GM19438 (cell line): ENCODE data around the gene TMEM222.

Experiments
- ATAC-seq: cut with Tn5 transposase; IDR thresholded peaks from one replicate; pipeline ENCODE4 v1.9.1; 2021; ENCODE audit warnings: low read depth; ENCODE audit not compliant: unreplicated experiment

TMEM222 gene

GRCh38 chr1:27306071-27306470 lies 15.9 kb upstream of the TMEM222 start:
- no peak for ATAC-seq

DNA sequence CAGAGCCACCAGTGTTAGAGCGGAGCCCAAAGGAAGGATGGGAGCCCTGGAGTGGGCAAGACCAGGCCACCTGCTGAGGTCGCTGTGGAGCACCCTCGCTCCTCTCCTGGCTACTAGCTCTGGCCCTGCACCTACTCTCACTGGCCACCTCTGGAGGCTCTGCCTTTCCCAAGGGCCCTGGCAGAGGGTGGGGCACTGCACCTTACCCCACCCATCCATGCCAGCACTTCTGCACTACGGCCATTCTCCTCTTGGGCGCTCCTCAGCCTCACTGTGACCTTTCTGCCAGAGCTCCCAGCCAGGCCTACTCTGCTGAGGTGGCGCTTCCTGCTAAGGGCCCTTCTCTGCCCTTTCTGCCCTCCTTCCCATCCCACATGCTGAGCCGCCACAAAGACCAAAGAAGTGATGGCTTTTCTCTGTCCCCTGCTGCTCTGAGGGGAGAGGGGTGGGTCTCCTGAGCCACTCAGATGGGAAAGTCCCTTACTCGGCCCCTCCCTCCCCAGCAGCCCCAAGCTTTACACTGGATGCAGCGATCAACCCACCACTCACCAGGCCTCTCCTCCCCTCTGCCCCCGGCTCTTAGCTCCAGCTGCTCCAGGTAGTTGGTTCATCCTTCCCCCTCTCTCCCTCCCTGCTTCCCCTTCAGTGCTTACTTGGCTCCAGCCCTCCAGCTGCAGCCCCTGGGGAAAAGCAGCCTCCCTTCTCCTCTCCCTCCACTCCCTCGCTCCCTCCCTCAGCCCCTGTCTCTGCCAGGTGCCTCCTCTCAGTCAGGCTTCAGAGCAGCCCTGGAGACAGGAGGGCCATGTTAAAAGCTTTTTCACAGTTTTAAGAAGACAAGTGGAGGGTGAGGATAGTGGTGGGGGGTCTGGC lies 14.8 kb upstream of the TMEM222 start:
- no peak for ATAC-seq

- no peak for ATAC-seq
These were observed 13.9 kb upstream of the TMEM222 start for GRCh38 chr1:27307874-27308598.

DNA sequence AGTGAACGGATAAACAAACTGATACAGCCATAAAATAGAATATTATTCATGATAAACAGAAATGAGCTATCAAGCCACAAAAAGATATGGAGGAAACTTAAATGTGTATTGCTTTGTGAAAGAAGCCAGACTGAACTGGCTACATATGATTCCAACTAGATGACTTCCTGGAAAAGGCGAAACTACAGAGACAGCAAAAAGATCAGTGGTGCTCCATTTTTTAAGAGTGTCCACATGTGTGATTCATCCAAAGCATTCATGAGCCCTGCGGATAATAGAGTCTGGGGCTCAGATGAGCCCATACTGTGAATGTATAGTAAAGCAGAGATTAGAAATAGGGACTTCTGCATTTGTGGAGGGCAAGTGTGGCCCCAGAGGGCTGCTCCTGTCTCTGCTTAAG lies 7.8 kb upstream of the TMEM222 start:
- no peak for ATAC-seq

GRCh38 chr1:27314737-27315136 lies 7.2 kb upstream of the TMEM222 start:
- ATAC-seq: no peak

DNA sequence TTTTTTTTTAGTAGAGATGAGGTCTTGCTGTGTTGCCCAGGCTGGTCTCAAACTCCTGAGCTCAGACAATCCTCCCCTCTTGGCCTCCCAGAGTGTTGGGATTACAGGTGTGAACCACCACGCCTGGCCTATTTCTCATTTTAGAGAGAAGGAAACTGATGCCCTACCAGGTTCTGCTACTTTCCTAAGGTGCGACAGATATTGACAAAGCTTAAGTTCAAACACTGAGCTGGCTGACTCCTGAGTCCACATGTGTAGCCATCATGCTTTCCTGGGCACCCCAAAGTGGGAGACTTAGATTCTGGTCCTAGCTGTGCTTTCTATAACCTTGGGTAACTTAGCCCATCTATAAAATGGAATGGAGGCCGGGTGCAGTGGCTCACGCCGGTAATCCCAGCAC lies 5.1 kb upstream of the TMEM222 start:
- no peak for ATAC-seq

- ATAC-seq: no peak
These were observed 3.8 kb upstream of the TMEM222 start for GRCh38 chr1:27318136-27318535.

DNA sequence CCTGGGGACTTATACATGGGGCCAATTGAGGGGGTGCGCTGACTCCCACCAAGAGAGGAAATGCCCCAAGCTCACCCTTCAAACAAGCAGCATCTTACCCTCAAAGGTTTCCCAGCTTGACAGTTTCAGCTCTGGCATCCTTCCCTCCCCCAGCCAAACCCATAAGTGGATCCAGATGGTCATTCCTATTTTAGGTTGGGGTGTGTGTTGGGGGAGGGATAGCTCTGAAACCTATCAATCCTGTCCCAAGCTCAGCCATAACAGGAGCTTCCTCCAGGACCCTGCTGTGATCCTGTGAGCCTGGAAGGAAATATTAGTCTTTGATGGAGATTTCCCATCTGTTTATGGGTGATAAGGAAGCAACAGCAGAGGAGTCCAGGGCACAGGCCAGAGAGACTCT lies 3.4 kb upstream of the TMEM222 start:
- ATAC-seq: no peak

GRCh38 chr1:27322569-27323240 lies 742 bp downstream of the TMEM222 start:
- ATAC-seq: peak; percentile 12

GRCh38 chr1:27325286-27325685 lies 3.3 kb downstream of the TMEM222 start:
- no peak for ATAC-seq

DNA sequence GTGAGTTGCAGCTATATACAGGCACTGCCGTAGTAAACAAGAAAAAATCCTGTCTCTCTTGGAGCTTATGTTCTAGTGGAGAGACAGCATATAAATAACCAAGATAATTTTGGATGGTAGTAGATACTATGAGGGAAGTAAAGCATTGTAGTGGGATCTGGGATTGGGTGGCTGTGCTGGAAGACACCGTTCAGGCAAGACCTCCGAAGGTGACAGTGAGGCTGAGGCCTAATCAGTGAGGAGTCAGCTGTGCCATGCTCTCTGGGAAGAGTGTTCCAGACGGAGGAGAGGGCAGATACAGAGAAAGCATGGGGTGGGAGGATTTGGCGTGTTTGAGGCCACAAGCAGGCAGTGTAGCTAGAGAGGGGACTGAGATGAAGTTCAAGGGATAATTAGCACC lies 6.0 kb downstream of the TMEM222 start:
- no peak for ATAC-seq

- ATAC-seq: no peak
These were observed 8.8 kb downstream of the TMEM222 start for GRCh38 chr1:27330786-27331185.

DNA sequence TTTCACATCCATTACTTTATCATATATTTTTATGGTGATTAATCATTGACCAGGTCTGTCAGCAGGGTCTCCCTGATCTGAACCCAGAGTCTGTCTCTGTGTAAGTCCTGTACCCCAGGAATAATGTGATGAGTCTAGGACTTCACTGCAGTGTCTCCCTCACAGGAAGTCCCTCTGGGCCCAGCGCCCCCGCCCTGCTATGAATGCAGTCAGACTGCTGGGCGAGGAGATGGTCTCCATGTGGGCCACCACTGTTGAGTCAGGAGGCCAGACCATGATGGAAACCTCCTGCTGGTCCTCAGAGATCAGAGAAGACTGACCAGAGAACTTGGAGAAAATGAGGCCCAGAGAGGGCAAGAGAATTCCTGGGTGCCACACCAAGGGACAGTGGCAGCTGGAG lies 9.5 kb downstream of the TMEM222 start:
- ATAC-seq: no peak

DNA sequence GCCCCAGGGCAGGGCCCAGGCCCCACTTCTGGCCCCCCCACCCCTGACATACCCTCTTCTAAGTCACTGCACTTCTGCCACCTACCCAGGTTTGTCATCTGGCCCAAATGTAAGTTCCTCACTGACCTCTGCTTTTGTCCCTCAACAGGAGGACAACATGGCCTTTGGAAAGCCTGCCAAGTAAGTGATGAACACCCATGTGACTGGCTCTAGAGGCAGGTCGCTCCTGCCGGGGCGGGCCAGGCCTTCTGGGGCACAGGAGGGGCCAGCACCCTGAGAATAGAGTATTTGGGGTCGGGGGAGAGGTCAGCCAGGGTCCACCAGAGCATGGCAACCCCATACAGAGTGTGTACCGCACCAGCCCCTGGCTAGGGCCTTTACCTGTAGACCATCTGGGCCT lies 10.0 kb downstream of the TMEM222 start:
- ATAC-seq: no peak

GRCh38 chr1:27332536-27333281 lies 10.7 kb downstream of the TMEM222 start:
- ATAC-seq: no peak

GRCh38 chr1:27333717-27334279 lies 11.8 kb downstream of the TMEM222 start:
- ATAC-seq: no peak

DNA sequence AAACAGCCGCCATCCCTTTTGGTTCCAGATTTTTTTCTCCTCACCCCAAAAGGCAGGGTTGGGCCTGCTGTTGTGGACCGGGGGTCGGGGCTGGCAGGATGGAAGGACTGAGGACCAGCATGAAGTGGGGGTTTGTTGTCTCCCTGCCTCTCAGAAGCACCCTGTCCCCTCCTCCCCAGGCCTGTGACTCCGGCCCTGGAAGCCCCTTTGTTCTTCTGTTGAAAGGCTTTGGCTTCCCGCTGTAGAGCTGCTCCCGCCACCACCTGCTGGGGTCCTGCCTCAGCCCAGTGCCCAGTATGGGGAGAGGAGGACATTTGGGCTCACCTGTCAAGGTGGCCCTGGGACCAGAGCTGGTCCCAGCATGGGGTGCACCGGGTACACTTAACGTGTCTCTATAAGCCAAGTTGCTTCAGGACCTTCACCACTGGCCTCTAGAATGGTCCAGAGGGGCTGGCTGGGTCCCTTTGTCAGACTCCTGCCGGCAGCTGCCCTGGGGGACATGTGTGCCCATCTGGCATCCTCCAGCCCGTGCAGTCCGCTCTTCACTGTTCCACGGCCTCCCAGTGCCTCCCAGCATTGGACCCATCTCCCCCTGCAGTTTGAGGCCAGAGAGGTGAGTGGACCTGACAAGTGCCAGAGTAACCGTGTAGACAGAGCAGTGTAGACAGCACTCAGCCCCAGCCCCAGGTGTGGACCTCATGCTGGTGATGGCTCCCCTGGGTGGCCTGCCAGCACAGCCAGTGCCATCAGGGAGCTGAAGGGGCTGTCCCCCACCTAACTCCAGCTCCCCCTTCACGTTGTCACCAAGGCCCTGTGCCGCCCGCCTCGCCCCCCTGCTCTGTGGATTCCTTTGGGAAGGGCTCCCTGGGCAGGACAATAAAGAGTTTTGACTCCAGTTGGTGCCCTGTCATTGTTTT lies 13.8 kb downstream of the TMEM222 start:
- no peak for ATAC-seq

DNA sequence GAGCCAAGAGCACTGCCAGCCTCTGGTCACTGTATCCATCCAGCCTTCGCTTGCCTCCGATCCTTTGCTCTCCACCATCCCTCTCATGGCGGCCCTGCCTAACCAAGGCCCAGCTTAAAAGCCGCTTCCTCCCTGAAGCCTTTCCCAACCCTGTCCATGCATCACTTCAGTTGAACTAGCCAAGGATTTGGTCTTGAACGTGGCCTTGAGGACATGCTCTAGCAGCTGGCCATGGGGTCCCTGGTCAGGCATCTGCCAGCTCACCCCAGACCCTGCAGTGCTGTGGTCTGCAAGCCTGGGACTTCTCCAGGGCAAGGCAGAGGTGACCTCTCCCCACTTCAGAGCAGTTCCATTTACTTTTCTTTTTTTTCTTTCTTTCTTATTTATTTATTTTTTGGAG lies 14.8 kb downstream of the TMEM222 start:
- ATAC-seq: no peak

GRCh38 chr1:27338751-27339150 lies 16.8 kb downstream of the TMEM222 start:
- no peak for ATAC-seq
